Loucy (cell line): ENCODE data around the gene ATE1.

Experiments
- H2AFZ ChIP-seq: fragments of 200-600 bp; sonication (generic); 2 replicates; pipeline ENCODE4 v1.6.0; 2016; ENCODE audit warnings: antibody characterized with exemption, mild to moderate bottlenecking, low read length, moderate library complexity
- H3F3A ChIP-seq: fragments of 200-600 bp; 2 replicates; pipeline ENCODE4 v1.6.0; 2016; ENCODE audit warnings: antibody characterized with exemption, low read depth, mild to moderate bottlenecking
- H3K27me3 ChIP-seq: fragments of 200-600 bp; sonication (generic); 2 replicates; pipeline ENCODE4 v1.6.1; 2014; ENCODE audit warnings: low read length, mild to moderate bottlenecking; ENCODE audit not compliant: insufficient read depth, poor library complexity, severe bottlenecking
- H3K36me3 ChIP-seq: fragments of 200-600 bp; sonication (generic); 2 replicates; pipeline ENCODE4 v1.6.1; 2016; ENCODE audit warnings: low read length; ENCODE audit not compliant: insufficient read depth
- H3K4me1 ChIP-seq: fragments of 200-600 bp; sonication (generic); 2 replicates; pipeline ENCODE4 v1.5.1; 2014; ENCODE audit warnings: low read length, mild to moderate bottlenecking; ENCODE audit not compliant: insufficient read depth, poor library complexity, severe bottlenecking
- H3K4me2 ChIP-seq: fragments of 200-600 bp; sonication (generic); 2 replicates; pipeline ENCODE4 v1.6.0; 2014; ENCODE audit warnings: antibody characterized with exemption, low read length, low read depth, mild to moderate bottlenecking; ENCODE audit not compliant: poor library complexity, severe bottlenecking
- H3K4me3 ChIP-seq: fragments of 200-600 bp; sonication (generic); 2 replicates; pipeline ENCODE4 v1.5.1; 2014; ENCODE audit warnings: low read length, mild to moderate bottlenecking, mixed read lengths; ENCODE audit not compliant: poor library complexity, severe bottlenecking
- H3K79me2 ChIP-seq: fragments of 200-600 bp; sonication (generic); 2 replicates; pipeline ENCODE4 v1.6.1; 2014; ENCODE audit warnings: low read length; ENCODE audit not compliant: insufficient read depth
- H3K9ac ChIP-seq: fragments of 200-600 bp; sonication (generic); 2 replicates; pipeline ENCODE4 v1.6.0; 2014; ENCODE audit warnings: mild to moderate bottlenecking, low read depth, low read length, moderate library complexity; ENCODE audit not compliant: poor library complexity, severe bottlenecking
- H3K9me2 ChIP-seq: fragments of 200-600 bp; sonication (generic); replicated peaks from 2 replicates; pipeline ENCODE4 v1.6.1; 2016; ENCODE audit warnings: low read depth, low read length, mixed read lengths
- H3K9me3 ChIP-seq: fragments of 200-600 bp; sonication (generic); 2 replicates; pipeline ENCODE4 v1.6.1; 2014; ENCODE audit warnings: mild to moderate bottlenecking, antibody characterized with exemption, low read length, low read depth; ENCODE audit not compliant: insufficient read depth
- H4K20me1 ChIP-seq: fragments of 200-600 bp; sonication (generic); 2 replicates; pipeline ENCODE4 v1.6.0; 2014; ENCODE audit warnings: antibody characterized with exemption, low read length, mild to moderate bottlenecking; ENCODE audit not compliant: insufficient read depth, poor library complexity, severe bottlenecking
- EZH2phosphoT487 ChIP-seq: fragments of 200-600 bp; IDR thresholded peaks from 2 replicates; pipeline ENCODE4 v1.6.1; 2018; ENCODE audit warnings: antibody characterized with exemption, mild to moderate bottlenecking, moderate library complexity, borderline replicate concordance
- TF ChIP-seq, protein P1 (sequence below): fragments of 200-600 bp; sonication (generic); conservative IDR thresholded peaks from 2 replicates; pipeline ENCODE4 v1.5.1; 2014; ENCODE audit warnings: mild to moderate bottlenecking, antibody characterized with exemption, low read length

Gene ATE1

DNA sequence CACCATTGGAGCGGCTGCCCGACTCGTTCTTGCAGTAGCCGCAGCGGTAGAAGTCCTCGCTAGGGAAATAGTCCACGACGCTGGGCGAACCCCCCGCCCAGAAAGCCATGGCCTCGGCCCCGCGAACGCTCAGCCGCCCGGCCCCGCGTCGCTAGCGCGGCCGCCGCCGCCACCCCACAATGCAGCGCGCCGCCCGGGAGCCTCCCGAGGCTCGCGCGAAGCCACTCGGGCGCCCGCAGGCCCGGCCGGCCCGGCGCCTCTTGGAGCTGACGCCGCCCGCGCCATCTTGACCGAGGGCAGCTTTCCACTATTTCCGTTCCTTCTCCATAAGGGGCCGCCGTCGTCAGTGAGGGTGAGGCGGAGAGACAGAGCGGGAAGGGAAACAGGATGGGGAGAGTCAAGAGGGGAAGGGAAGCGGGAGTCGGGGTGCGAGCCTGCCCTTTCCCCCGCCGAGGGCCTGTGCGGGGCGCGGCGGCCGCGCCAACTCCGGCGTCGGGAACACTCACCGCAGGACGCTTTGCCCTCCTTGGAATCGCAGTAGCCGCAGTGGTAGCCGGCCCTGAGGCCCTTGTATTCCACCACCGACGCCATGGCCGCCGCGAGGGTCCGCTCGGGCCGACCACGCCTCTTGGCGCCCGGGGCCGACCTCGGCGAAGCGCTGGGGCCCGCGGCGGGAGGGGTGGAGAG lies at the start of gene ATE1:
Gene ATE1, minus strand, starts transcription at position 191 of the 687 bp plus-strand sequence. Its CDS starts 82 bp downstream, at position 109.
- Histone ChIP-seq H3K9ac (peak within 1 kb of the TSS; percentile 97), H4K20me1 (no peaks in the 10 kb centered on the region), H3K36me3 (no peaks in the 10 kb centered on the region), H3K9me3 (no peaks in the 10 kb centered on the region), H3K79me2 (peaks cover 61% of the 10 kb centered on the region), H3F3A (no peaks in the 10 kb centered on the region), H3K9me2 (no peaks in the 10 kb centered on the region), H3K4me1 (peaks cover 20% of the 10 kb centered on the region), H3K4me2 (peak within 1 kb of the TSS; percentile 96), H3K27me3 (no peaks in the 10 kb centered on the region), H3K4me3 (peak within 1 kb of the TSS; percentile 84), H2AFZ (peak within 1 kb of the TSS; percentile 76)
- TF ChIP-seq, protein P1, sequence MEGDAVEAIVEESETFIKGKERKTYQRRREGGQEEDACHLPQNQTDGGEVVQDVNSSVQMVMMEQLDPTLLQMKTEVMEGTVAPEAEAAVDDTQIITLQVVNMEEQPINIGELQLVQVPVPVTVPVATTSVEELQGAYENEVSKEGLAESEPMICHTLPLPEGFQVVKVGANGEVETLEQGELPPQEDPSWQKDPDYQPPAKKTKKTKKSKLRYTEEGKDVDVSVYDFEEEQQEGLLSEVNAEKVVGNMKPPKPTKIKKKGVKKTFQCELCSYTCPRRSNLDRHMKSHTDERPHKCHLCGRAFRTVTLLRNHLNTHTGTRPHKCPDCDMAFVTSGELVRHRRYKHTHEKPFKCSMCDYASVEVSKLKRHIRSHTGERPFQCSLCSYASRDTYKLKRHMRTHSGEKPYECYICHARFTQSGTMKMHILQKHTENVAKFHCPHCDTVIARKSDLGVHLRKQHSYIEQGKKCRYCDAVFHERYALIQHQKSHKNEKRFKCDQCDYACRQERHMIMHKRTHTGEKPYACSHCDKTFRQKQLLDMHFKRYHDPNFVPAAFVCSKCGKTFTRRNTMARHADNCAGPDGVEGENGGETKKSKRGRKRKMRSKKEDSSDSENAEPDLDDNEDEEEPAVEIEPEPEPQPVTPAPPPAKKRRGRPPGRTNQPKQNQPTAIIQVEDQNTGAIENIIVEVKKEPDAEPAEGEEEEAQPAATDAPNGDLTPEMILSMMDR: no peak
- no peak for TF ChIP-seq EZH2phosphoT487

DNA sequence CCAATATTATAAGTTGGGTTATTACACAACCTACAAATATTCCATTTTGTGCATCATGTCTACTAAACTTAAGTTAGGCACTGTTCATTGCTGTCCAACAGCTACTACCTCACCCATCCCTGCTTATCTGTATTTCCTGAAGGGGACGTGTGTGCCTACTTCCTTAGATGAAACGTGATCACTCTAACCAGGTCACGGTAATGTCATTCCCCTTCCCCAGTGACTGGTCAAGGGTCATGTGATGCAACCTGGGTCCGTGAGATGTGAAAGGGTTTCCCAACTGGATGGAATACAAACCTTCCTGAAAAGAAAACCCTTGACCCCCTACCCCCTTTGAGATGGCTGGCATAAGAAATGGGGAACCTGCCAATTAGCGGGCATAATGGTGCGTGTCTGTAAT lies 48.8 kb upstream of the ATE1 start:
- peaks cover 29% of the 10 kb centered on the region for H3K79me2 ChIP-seq
- H3K27me3 ChIP-seq: no peaks in the 10 kb centered on the region
- H3K4me2 ChIP-seq: no peak overlapping the region
- no peak overlapping the region for H2AFZ ChIP-seq
- H3K9ac ChIP-seq: no peak overlapping the region
- TF ChIP-seq, protein P1: no peak
- TF ChIP-seq EZH2phosphoT487: no peak
- no peak overlapping the region for H3K4me3 ChIP-seq
- H4K20me1 ChIP-seq: peaks cover 13% of the 10 kb centered on the region
- H3K4me1 ChIP-seq: peaks cover 22% of the 10 kb centered on the region
- H3K9me2 ChIP-seq: no peaks in the 10 kb centered on the region
- no peaks in the 10 kb centered on the region; the same call in 1 of the 2 replicates for H3K9me3 ChIP-seq
- no peaks in the 10 kb centered on the region for H3F3A ChIP-seq
- H3K36me3 ChIP-seq: no peaks in the 10 kb centered on the region

DNA sequence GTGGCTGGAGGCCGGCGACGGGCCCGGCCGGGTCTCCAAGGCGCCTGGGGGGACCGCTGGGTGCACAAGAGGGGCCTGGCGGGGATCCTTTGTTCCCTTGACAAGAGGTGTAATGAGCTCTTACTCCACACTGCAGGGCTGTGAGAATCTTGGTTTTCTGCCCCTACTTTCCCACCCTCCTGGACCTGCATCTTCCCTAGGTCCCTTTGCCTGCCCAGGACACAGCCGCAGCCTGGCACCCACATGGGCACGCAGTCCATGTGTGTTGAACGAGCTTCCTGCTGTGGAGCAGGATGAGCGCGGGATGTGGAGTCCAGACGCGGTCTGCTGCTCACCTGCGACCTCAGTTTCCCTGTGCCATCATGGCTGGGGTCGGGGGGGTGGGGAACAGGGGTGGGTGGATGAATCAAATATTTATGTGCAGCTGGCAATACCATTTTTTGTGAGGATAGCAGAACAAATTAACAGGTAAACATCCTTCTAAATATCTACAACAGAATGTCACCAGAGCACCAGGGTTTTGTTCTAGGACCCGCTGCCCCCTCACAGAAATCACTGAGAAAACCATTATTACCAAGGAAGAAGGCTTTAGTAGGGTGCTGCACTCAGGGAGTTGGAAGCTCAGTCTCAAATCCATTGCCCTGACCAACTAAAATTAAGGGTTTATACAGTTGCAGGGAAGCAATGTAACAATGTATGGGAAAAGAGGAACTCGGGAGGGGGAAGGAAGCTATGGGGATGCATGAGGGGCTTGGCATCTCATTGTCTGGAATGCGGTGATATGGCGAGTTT lies 47.7 kb upstream of the ATE1 start:
- peak overlapping the region; percentile 95 for H2AFZ ChIP-seq
- TF ChIP-seq EZH2phosphoT487: no peak
- TF ChIP-seq, protein P1: peak; percentile 69
- no peaks in the 10 kb centered on the region for H3F3A ChIP-seq
- H3K4me1 ChIP-seq: peaks cover 24% of the 10 kb centered on the region
- peak overlapping the region; percentile 64 for H3K4me2 ChIP-seq
- H3K9ac ChIP-seq: peak overlapping the region; percentile 94
- H3K9me2 ChIP-seq: no peaks in the 10 kb centered on the region
- no peaks in the 10 kb centered on the region for H3K27me3 ChIP-seq
- peaks cover 13% of the 10 kb centered on the region for H4K20me1 ChIP-seq
- H3K79me2 ChIP-seq: peaks cover 32% of the 10 kb centered on the region
- peak overlapping the region; percentile 81 for H3K4me3 ChIP-seq
- H3K9me3 ChIP-seq: no peaks in the 10 kb centered on the region; the same call in 1 of the 2 replicates
- peaks cover 4% of the 10 kb centered on the region; the same call in 1 of the 2 replicates for H3K36me3 ChIP-seq
